Lower leg skin (tissue), 3 donors: Measurements from ENCODE around the gene RALGAPA2.

Source experiments
- POLR2A ChIP-seq, 2 donors: fragments of 450-650 bp; IDR thresholded peaks; one replicate each; pipeline ENCODE4 v1.6.1; 2016 to 2017; ENCODE audit warnings: antibody characterized with exemption in 2 of 2, mild to moderate bottlenecking in 1 of 2, moderate library complexity in 1 of 2
- TF ChIP-seq, protein P1 (sequence below), 3 donors: fragments of 450-650 bp; IDR thresholded peaks; one replicate each; pipeline ENCODE4 v1.5.1; 2016; ENCODE audit warnings: antibody characterized with exemption in 3 of 3, mild to moderate bottlenecking in 3 of 3, moderate library complexity in 2 of 3

DNA sequence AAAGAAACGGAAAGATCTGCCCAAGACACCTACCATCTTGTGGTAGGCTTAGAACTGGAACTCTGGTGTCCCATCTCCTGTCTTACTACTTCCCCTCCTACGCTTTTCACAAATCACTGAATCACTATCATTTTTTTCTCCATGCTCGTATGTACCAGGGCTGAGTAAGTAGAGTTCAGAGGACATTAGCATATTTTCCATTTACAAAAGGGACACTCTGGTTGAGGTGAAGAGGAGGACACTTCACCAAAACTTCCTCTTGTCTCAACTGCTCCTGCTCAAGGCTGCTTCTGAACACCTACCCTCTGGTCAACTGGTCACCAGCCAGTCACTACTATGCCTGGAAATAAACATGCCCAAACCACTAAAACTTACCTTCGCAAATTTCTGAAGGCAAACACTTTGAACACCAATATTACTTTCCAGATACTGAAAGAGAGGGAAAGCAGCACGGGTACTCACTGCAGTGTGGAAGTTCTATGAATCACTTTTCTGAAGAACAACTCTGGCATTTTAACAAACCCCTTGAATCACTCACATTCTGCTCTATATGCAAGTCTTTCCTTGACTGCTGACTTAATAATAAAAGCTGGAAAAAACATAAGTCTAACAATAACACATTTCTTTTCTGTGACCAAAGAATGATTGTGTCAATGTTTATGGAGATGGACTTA is 221.2 kb downstream of the RALGAPA2 start:
- TF ChIP-seq, protein P1, sequence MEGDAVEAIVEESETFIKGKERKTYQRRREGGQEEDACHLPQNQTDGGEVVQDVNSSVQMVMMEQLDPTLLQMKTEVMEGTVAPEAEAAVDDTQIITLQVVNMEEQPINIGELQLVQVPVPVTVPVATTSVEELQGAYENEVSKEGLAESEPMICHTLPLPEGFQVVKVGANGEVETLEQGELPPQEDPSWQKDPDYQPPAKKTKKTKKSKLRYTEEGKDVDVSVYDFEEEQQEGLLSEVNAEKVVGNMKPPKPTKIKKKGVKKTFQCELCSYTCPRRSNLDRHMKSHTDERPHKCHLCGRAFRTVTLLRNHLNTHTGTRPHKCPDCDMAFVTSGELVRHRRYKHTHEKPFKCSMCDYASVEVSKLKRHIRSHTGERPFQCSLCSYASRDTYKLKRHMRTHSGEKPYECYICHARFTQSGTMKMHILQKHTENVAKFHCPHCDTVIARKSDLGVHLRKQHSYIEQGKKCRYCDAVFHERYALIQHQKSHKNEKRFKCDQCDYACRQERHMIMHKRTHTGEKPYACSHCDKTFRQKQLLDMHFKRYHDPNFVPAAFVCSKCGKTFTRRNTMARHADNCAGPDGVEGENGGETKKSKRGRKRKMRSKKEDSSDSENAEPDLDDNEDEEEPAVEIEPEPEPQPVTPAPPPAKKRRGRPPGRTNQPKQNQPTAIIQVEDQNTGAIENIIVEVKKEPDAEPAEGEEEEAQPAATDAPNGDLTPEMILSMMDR (IDR thresholded peaks at IDR 0.05), result no peak
- no peak for TF ChIP-seq POLR2A (IDR thresholded peaks at IDR 0.05)
